ENCODE measurements around the gene KRT6C. TPM values are rescaled to one million over a fixed set of nuclear protein-coding genes. Genes with fewer than 3 reads are reported as not detected.

The KRT6C gene
- polyA plus RNA-seq, 1 of the 3 experiments (the other 2 are of a cell fraction), result not detected

DNA sequence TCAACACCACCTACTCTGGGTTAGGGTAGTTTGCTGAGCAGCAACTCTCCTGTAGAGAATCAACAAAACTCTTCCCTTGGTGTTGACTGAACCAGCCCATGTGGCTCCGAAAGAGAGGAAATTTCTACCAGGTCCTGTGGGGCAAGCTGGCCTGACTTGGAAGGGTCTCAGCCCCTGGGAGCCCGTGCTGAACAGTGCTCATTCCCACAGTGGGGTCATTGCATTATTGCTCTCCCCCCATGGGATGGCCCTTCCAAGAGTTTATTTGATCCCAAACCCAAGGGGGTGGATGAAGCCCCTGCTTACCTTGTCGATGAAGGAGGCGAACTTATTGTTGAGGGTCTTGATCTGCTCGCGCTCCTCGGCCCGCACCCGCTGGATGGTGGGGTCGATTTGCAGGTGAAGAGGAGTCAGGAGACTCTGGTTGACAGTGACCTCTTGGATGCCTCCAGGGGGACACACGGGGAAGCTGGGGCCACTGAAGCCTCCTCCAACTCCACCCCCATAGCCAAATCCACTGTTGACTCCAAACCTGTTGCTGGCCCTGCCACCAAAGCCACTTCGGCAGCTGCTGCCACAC is 40.0 kb downstream of the KRT6C start:
- TF ChIP-seq RCOR1 (IDR thresholded peaks at IDR 0.05; ENCODE audit: low read length) (no peak), RFX5 (IDR thresholded peaks at IDR 0.05; ENCODE audit: low read length) (no peak), NFIC (IDR thresholded peaks at IDR 0.05; ENCODE audit: borderline replicate concordance) (no peak), ELF1 (IDR thresholded peaks at IDR 0.05) (no peak), RXRA (IDR thresholded peaks at IDR 0.05; ENCODE audit: borderline replicate concordance, low read depth) (no peak), EZH2phosphoT487 (IDR thresholded peaks at IDR 0.05; ENCODE audit: borderline replicate concordance, low read depth) (no peak), SIN3A (IDR thresholded peaks at IDR 0.05; ENCODE audit: borderline replicate concordance, low read depth, low read length) (no peak), RAD21 (IDR thresholded peaks at IDR 0.05; ENCODE audit: low read length) (no peak), SMC3 (IDR thresholded peaks at IDR 0.05; ENCODE audit: low read depth, low read length) (no peak)
- TF ChIP-seq, protein P1, sequence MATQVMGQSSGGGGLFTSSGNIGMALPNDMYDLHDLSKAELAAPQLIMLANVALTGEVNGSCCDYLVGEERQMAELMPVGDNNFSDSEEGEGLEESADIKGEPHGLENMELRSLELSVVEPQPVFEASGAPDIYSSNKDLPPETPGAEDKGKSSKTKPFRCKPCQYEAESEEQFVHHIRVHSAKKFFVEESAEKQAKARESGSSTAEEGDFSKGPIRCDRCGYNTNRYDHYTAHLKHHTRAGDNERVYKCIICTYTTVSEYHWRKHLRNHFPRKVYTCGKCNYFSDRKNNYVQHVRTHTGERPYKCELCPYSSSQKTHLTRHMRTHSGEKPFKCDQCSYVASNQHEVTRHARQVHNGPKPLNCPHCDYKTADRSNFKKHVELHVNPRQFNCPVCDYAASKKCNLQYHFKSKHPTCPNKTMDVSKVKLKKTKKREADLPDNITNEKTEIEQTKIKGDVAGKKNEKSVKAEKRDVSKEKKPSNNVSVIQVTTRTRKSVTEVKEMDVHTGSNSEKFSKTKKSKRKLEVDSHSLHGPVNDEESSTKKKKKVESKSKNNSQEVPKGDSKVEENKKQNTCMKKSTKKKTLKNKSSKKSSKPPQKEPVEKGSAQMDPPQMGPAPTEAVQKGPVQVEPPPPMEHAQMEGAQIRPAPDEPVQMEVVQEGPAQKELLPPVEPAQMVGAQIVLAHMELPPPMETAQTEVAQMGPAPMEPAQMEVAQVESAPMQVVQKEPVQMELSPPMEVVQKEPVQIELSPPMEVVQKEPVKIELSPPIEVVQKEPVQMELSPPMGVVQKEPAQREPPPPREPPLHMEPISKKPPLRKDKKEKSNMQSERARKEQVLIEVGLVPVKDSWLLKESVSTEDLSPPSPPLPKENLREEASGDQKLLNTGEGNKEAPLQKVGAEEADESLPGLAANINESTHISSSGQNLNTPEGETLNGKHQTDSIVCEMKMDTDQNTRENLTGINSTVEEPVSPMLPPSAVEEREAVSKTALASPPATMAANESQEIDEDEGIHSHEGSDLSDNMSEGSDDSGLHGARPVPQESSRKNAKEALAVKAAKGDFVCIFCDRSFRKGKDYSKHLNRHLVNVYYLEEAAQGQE (IDR thresholded peaks at IDR 0.05; ENCODE audit: low read depth, low read length), result no peak
- TF ChIP-seq, protein P2, sequence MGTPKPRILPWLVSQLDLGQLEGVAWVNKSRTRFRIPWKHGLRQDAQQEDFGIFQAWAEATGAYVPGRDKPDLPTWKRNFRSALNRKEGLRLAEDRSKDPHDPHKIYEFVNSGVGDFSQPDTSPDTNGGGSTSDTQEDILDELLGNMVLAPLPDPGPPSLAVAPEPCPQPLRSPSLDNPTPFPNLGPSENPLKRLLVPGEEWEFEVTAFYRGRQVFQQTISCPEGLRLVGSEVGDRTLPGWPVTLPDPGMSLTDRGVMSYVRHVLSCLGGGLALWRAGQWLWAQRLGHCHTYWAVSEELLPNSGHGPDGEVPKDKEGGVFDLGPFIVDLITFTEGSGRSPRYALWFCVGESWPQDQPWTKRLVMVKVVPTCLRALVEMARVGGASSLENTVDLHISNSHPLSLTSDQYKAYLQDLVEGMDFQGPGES (IDR thresholded peaks at IDR 0.05; ENCODE audit: low read depth, low read length), result no peak
- ChIA-PET POLR2A (no interaction called here), CTCF (interaction anchor here (0.6 to 1.1 kb wide), 2 partner anchors 42 to 153 kb away, joined by 3 read pairs; no protein-coding TSS in a partner anchor)
- WGBS (ENCODE audit: low lambda C conversion rate), result 45% methylated on average over 10 of the region's 12 CpGs
- H3K9me2 ChIP-seq, result no peaks in the 10 kb centered on the region
- H3K79me2 ChIP-seq (ENCODE audit: insufficient read depth), result no peaks in the 10 kb centered on the region
- H4K20me1 ChIP-seq (ENCODE audit: insufficient read depth), result no peaks in the 10 kb centered on the region
- H3K9me3 ChIP-seq, result no peaks in the 10 kb centered on the region
- H3K4me2 ChIP-seq, result no peak overlapping the region
- no peaks in the 10 kb centered on the region for H3F3A ChIP-seq (replicated peaks; ENCODE audit: insufficient read depth)
- no peak overlapping the region for H3K27ac ChIP-seq (ENCODE audit: low read depth in 2 of 2, low read length in 1 of 2)
- no peaks in the 10 kb centered on the region for H3K36me3 ChIP-seq (replicated peaks in 1 of 2; ENCODE audit: control insufficient read depth in 1 of 2, insufficient read depth in 2 of 2, low read length in 1 of 2)
- no peak for DNase-seq
- no peak overlapping the region for H3K4me3 ChIP-seq (ENCODE audit: low read depth in 2 of 2, low read length in 1 of 2)
- peaks cover 43% of the 10 kb centered on the region; the same call in 1 of the 2 replicates for H3K27me3 ChIP-seq (ENCODE audit: insufficient read depth)
- H2AFZ ChIP-seq (ENCODE audit: low read depth), result no peak overlapping the region
- no peak overlapping the region for H3K9ac ChIP-seq
- H3K4me1 ChIP-seq (ENCODE audit: control insufficient read depth in 1 of 2, insufficient read depth in 2 of 2, low read depth in 1 of 2, low read length in 1 of 2), result peaks cover 0 to 9% of the 10 kb centered on the region in 2 experiments; a peak in 1 of 4 replicates
